Ishikawa (cell line): Measurements from ENCODE around the gene CASP8.

Experiments used
- CEBPB ChIP-seq: IDR thresholded peaks from 2 replicates; pipeline ENCODE4 v1.6.1; 2012
- CREB1 ChIP-seq: IDR thresholded peaks from 2 replicates; pipeline ENCODE4 v1.6.1; 2012; ENCODE audit warnings: low read depth
- EGR1 ChIP-seq: IDR thresholded peaks from 2 replicates; pipeline ENCODE4 v1.6.1; 2012
- EP300 ChIP-seq: IDR thresholded peaks from 2 replicates; pipeline ENCODE4 v1.6.1; 2012; ENCODE audit warnings: borderline replicate concordance
- FOXM1 ChIP-seq: IDR thresholded peaks from 2 replicates; pipeline ENCODE4 v1.6.1; 2012; ENCODE audit warnings: low read depth, borderline replicate concordance
- NFIC ChIP-seq: IDR thresholded peaks from 2 replicates; pipeline ENCODE4 v1.6.1; 2012
- RAD21 ChIP-seq: IDR thresholded peaks from 2 replicates; pipeline ENCODE4 v1.6.1; 2012; ENCODE audit warnings: low read depth
- TAF1 ChIP-seq: IDR thresholded peaks from 2 replicates; pipeline ENCODE4 v1.6.1; 2012; ENCODE audit warnings: low read depth, mild to moderate bottlenecking
- TCF12 ChIP-seq: IDR thresholded peaks from 2 replicates; pipeline ENCODE4 v1.6.1; 2012; ENCODE audit warnings: low read depth
- TEAD4 ChIP-seq: IDR thresholded peaks from 2 replicates; pipeline ENCODE4 v1.6.1; 2012
- YY1 ChIP-seq: IDR thresholded peaks from 2 replicates; pipeline ENCODE4 v1.6.1; 2012; ENCODE audit warnings: low read depth
- ZBTB7A ChIP-seq: IDR thresholded peaks from 2 replicates; pipeline ENCODE4 v1.6.1; 2012; ENCODE audit warnings: low read depth
- TF ChIP-seq, protein P1 (sequence below): IDR thresholded peaks from 2 replicates; pipeline ENCODE4 v1.6.1; 2012
- TF ChIP-seq, protein P2 (sequence below): IDR thresholded peaks from 2 replicates; pipeline ENCODE4 v1.6.1; 2012; ENCODE audit warnings: low read depth, mild to moderate bottlenecking
- TF ChIP-seq, protein P3 (sequence below): IDR thresholded peaks from 2 replicates; pipeline ENCODE4 v1.6.1; 2012

The CASP8 gene

DNA sequence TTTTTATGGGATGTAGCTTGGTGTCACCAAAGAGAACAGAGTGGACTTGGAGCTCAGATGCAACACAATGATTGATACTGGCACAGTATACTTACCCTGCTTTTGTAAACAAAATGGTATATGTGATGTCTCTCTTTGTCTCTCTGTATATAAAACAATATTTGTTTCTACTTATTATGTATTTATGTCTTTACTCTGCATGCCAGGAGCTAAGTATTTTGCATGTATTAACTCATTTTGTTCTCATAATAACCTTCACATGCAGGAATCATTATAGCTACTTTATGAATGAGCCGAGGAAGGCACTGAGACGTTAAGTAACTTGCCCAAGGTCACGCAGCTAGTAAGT, 27.9 kb upstream of the CASP8 start:
- TF ChIP-seq, protein P1, sequence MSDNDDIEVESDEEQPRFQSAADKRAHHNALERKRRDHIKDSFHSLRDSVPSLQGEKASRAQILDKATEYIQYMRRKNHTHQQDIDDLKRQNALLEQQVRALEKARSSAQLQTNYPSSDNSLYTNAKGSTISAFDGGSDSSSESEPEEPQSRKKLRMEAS, result no peak
- TF ChIP-seq FOXM1, result no peak
- TF ChIP-seq CREB1, result no peak
- no peak for TF ChIP-seq NFIC
- TF ChIP-seq, protein P2, sequence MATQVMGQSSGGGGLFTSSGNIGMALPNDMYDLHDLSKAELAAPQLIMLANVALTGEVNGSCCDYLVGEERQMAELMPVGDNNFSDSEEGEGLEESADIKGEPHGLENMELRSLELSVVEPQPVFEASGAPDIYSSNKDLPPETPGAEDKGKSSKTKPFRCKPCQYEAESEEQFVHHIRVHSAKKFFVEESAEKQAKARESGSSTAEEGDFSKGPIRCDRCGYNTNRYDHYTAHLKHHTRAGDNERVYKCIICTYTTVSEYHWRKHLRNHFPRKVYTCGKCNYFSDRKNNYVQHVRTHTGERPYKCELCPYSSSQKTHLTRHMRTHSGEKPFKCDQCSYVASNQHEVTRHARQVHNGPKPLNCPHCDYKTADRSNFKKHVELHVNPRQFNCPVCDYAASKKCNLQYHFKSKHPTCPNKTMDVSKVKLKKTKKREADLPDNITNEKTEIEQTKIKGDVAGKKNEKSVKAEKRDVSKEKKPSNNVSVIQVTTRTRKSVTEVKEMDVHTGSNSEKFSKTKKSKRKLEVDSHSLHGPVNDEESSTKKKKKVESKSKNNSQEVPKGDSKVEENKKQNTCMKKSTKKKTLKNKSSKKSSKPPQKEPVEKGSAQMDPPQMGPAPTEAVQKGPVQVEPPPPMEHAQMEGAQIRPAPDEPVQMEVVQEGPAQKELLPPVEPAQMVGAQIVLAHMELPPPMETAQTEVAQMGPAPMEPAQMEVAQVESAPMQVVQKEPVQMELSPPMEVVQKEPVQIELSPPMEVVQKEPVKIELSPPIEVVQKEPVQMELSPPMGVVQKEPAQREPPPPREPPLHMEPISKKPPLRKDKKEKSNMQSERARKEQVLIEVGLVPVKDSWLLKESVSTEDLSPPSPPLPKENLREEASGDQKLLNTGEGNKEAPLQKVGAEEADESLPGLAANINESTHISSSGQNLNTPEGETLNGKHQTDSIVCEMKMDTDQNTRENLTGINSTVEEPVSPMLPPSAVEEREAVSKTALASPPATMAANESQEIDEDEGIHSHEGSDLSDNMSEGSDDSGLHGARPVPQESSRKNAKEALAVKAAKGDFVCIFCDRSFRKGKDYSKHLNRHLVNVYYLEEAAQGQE, result no peak
- TF ChIP-seq CEBPB, result no peak
- TF ChIP-seq, protein P3, sequence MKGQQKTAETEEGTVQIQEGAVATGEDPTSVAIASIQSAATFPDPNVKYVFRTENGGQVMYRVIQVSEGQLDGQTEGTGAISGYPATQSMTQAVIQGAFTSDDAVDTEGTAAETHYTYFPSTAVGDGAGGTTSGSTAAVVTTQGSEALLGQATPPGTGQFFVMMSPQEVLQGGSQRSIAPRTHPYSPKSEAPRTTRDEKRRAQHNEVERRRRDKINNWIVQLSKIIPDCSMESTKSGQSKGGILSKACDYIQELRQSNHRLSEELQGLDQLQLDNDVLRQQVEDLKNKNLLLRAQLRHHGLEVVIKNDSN, result no peak
- no peak for TF ChIP-seq TCF12
- TF ChIP-seq TEAD4, result no peak

DNA sequence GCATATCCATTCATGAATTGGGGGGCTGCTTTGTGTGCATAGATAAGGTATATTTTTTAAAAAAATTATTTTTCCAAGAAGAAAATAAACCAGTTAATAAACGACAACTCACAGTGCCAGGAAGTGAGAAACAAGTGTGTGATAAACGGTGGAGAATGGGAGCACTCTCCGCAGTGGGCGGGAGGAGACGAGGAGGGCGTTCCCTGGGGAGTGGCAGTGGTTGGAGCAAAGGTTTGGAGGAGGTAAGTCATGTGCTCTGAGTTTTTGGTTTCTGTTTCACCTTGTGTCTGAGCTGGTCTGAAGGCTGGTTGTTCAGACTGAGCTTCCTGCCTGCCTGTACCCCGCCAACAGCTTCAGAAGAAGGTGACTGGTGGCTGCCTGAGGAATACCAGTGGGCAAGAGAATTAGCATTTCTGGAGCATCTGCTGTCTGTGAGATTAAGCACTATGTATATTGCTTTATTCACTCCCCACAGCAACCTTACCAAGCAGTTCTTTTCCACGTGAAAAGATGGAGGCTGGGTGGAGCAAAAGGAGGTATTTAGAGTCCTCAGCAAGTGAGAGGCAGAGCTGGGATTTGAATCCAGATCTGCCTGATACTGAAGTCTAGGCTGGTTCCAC, 27.0 kb upstream of the CASP8 start:
- TF ChIP-seq, protein P1, result peak; percentile 76
- peak; percentile 16; the same call in 1 of the 2 replicates for TF ChIP-seq TAF1
- TF ChIP-seq, protein P3, result peak; percentile 85
- TF ChIP-seq YY1, result 0 out of 2 replicates have a peak, but pooled peaks have one; percentile 31
- TF ChIP-seq ZBTB7A, result no peak
- TF ChIP-seq CEBPB, result no peak

DNA sequence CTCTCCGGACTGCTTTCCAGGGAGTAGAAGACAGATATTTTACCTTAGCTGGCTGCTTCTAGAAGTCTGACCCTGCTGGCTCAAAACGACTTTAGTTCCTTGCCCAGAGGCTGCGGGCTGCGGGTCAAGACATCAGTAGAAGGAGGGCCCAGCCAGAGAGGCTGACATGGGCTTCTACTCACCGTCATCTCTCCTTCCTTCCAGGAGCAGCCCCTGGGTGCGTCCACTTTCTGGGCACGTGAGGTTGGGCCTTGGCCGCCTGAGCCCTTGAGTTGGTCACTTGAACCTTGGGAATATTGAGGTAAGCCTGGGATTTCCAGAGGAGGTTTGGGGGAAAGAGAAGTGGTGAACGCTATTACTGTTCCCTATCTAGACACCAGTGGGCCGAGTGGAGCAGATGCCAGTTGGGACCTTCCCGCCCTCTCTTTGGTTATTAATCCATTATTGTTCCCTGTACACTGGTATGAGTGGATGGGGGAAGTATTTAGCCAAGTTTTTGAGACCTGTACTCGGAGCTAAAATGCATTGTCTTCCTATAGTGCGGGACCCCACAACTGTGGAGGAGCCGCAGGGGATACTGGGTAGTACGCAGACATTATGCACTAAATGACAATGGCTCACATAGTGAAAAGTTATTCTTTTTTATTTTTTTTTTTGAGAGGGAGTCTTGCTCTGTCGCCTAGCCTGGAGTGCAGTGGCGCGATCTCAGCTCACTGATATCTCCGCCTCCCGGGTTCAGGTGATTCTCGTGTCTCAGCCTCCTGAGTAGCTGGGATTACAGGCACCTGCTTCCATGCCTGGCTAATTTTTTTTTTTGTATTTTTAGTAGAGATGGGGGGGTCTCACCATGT, 26.3 kb upstream of the CASP8 start:
- TF ChIP-seq TAF1 (no peak), RAD21 (no peak)

DNA sequence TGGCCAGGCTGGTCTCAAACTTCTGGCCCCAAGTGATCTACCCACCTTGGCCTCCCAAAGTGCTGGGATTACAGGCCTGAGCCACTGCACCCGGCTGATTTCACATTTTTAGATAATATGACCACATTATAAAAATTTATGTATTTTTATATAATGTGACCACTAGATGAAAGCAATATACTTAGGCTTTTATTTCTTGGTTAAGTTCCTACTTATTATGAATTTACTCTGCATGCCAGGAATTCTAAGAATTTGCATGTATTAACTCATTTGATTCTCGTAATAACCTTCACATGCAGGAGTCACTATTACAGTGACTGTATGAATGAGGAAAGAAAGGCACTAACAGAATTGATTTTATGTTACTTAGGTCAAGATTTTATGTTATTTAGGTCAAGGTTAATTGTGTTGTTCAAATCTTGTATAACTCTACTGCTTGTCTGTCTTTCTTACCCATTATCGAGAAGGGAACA, 25.6 kb upstream of the CASP8 start:
- TF ChIP-seq TEAD4, result peak; percentile 58
- TF ChIP-seq, protein P2, result no peak
- no peak for TF ChIP-seq TAF1
- TF ChIP-seq CEBPB, result no peak
- TF ChIP-seq, protein P1, result no peak
- TF ChIP-seq, protein P3, result no peak
- no peak for TF ChIP-seq EGR1
- TF ChIP-seq EP300, result no peak

DNA sequence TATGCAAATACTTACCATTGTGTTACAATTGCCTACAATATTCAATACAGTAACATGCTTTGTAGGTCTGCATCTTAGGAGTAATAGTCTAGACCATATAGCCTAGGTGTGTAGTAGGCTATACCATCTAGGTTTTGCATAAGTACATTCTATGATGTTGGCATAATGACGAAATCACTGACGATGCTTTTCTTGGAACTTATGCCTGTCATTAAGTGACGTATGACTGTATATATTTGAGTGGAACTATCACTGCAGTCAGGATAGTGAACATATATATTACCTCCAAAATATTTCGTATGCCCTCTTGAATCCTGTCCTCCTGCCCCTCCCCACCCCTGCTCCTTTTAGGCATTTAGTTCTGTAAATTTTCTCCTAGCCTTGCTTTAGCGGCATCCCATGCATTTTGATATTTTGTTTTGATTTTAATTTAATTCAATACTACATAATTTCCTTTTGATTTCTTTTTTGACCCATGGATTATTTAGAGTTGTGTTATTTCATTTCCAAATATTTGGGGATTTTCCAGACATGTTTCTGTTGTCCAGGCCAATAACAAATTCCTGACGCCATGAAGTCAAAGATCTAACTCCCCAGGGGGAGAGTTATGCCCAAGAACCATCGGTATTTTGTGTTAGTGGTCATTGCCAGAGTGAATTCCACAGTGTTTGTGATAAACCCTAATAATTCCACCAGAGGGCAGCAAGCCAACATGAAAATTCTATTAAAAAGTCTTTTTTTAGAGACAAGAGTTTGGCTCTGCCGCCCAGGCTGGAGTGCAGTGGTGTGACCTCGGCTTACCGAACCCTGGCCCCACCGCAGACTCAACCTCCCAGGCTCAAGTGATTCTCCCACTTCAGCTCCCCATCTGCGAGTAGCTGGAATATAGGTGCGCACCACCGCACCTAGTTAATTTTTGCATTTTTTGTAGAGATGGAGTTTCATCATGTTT, 24.2 kb upstream of the CASP8 start:
- no peak for TF ChIP-seq CREB1
- peak; percentile 82 for TF ChIP-seq RAD21
- TF ChIP-seq CEBPB, result no peak
- TF ChIP-seq, protein P3, result no peak
- TF ChIP-seq, protein P1, result no peak
- peak; percentile 24; the same call in 1 of the 2 replicates for TF ChIP-seq NFIC
- TF ChIP-seq TCF12, result no peak
- 0 out of 2 replicates have a peak, but pooled peaks have one; percentile 15 for TF ChIP-seq TEAD4
